HepG2 (cell line): Measurements from ENCODE around the gene BTN1A1. TPM values are rescaled to one million over a fixed set of nuclear protein-coding genes. Genes with fewer than 3 reads are reported as not detected.

ENCODE experiments used
- ATF1 ChIP-seq: IDR thresholded peaks from 2 replicates; pipeline ENCODE4 v1.6.1; 2016; ENCODE audit warnings: mild to moderate bottlenecking, control low read depth
- KAT8 ChIP-seq: IDR thresholded peaks from 2 replicates; pipeline ENCODE4 v1.6.1; 2016; ENCODE audit warnings: missing genetic modification reagents, missing compliant biosample characterization
- MED8 ChIP-seq: sonication (generic); formaldehyde crosslinking; IDR thresholded peaks from 2 replicates; pipeline ENCODE4 v1.8.1; 2023; ENCODE audit warnings: mild to moderate bottlenecking, missing genetic modification reagents; ENCODE audit not compliant: insufficient replicate concordance
- MIXL1 ChIP-seq: IDR thresholded peaks from 2 replicates; pipeline ENCODE4 v1.6.1; 2016
- NKX3-1 ChIP-seq: sonication (generic); formaldehyde crosslinking; IDR thresholded peaks from 2 replicates; pipeline ENCODE4 v1.5.0; 2020; ENCODE audit warnings: missing genetic modification reagents
- POLR2G ChIP-seq: fragments of 200-400 bp; formaldehyde crosslinking; IDR thresholded peaks from 2 replicates; pipeline ENCODE4 v1.6.1; 2018; ENCODE audit warnings: mild to moderate bottlenecking, low read depth, low read length, moderate library complexity
- PRDM15 ChIP-seq: sonication (generic); formaldehyde crosslinking; IDR thresholded peaks from 2 replicates; pipeline ENCODE4 v1.4.0; 2020; ENCODE audit warnings: missing genetic modification reagents
- SPEN ChIP-seq: sonication (generic); formaldehyde crosslinking; IDR thresholded peaks from 2 replicates; pipeline ENCODE4 v1.5.1; 2020; ENCODE audit warnings: low read depth, mild to moderate bottlenecking, missing genetic modification reagents
- TEAD2 ChIP-seq: sonication (generic); formaldehyde crosslinking; IDR thresholded peaks from 2 replicates; pipeline ENCODE4 v1.9.0; 2021; ENCODE audit warnings: missing genetic modification reagents
- WIZ ChIP-seq: sonication (generic); formaldehyde crosslinking; IDR thresholded peaks from 2 replicates; pipeline ENCODE4 v1.5.1; 2020; ENCODE audit warnings: mild to moderate bottlenecking, missing genetic modification reagents
- ZBED4 ChIP-seq: sonication (generic); formaldehyde crosslinking; IDR thresholded peaks from 2 replicates; pipeline ENCODE4 v1.4.0; 2020; ENCODE audit warnings: missing genetic modification reagents, borderline replicate concordance
- ZNF605 ChIP-seq: sonication (generic); formaldehyde crosslinking; IDR thresholded peaks from 2 replicates; pipeline ENCODE4 v1.8.0; 2022; ENCODE audit warnings: mild to moderate bottlenecking, missing genetic modification reagents
- ZNF691 ChIP-seq: sonication (generic); formaldehyde crosslinking; IDR thresholded peaks from 2 replicates; pipeline ENCODE4 v1.4.0; 2020; ENCODE audit warnings: missing genetic modification reagents, low read depth, mild to moderate bottlenecking, borderline replicate concordance
- ZNF879 ChIP-seq: sonication (generic); formaldehyde crosslinking; IDR thresholded peaks from 2 replicates; pipeline ENCODE4 v1.8.1; 2023; ENCODE audit warnings: missing genetic modification reagents
- polyA plus RNA-seq, 8 experiments: library from polyadenylated mRNA; depleted of rRNA in 3 of 8; stranded (reverse) in 7 of 8; unstranded in 1 of 8; fragments of >200 nt; fragmentation: Illumina TruSeq in 4 of 8; extraction: Trizol in 4 of 8; gene quantifications; 2 replicates each; pipeline versions ENCODE4 v1.2.1 to v1.2.3, GENCODE V29; 2011 to 2016; ENCODE audit warnings: low read depth in 4 of 8, missing spikeins in 1 of 8, mixed read lengths in 1 of 8; ENCODE audit not compliant: insufficient read depth in 1 of 8
- total RNA-seq, 5 experiments: library from RNA; depleted of rRNA; stranded (reverse); fragments of >200 nt; fragmentation: Illumina TruSeq; extraction: Trizol; gene quantifications; 2 replicates each; pipeline ENCODE4 v1.2.3, GENCODE V29; 2016; ENCODE audit warnings: low read depth in 1 of 5
- TF ChIP-seq, protein P1 (sequence below): sonication (generic); formaldehyde crosslinking; IDR thresholded peaks from 2 replicates; pipeline ENCODE4 v1.9.0; 2021; ENCODE audit warnings: missing genetic modification reagents, mild to moderate bottlenecking, borderline replicate concordance
- TF ChIP-seq, protein P2 (sequence below): sonication (generic); formaldehyde crosslinking; IDR thresholded peaks from 2 replicates; pipeline ENCODE4 v1.5.0; 2020; ENCODE audit warnings: missing genetic modification reagents

The BTN1A1 gene
- total and polyA plus RNA-seq, 2 of the 13 experiments (the other 11 are each of a cell fraction or from before 2014, with no cell fraction given), result 0.04 TPM; not detected in 1

DNA sequence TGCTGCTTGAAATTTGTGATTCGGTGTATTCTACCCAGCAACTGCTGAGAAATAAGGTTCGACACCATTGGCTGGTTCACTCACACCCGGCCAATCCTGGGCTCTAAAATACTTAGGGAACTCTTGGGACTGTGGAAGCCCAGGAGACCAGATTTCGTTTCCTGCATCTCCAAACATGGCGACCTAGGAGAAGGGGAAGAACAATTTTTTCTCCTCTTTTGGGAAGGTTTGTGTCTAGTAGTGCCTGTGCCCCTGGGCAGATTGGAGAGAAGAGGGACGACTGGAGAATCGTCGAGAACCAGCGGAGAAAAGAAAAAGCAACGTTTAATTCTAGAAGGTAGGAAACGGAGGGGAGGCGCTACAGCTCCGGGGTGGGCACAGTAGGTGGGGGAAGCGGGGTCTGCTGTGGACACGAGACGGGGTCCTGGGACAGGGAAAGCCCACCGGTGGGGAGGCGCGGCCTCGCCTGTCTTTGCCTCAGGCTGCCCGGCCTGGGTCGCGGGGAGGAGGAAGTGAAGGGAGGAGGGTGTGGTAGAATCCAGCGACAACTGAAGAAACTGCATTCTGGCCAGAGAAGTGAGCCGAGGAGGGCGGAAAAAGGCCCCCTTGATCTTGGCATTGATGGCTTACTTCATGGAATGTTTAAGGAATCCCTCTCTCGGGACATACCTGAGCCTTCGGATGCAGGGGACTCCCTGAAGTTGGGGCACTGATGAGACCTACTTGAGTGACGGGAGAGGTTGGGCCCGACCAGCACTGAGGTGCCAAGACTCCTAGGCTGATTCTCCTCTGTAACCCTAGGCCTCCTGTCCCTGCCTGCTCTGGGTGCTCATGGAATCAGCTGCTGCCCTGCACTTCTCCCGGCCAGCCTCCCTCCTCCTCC is 42.1 kb upstream of the BTN1A1 start, which contains the start of gene BTN2A1 (continued):
- peak; percentile 74; the same call in 1 of the 2 replicates for TF ChIP-seq PRDM15 (CRISPR knock-in tag)
- TF ChIP-seq WIZ (CRISPR knock-in tag), result no peak
- 0 out of 2 replicates have a peak, but pooled peaks have one; percentile 30 for TF ChIP-seq ZNF605
- TF ChIP-seq, protein P1, sequence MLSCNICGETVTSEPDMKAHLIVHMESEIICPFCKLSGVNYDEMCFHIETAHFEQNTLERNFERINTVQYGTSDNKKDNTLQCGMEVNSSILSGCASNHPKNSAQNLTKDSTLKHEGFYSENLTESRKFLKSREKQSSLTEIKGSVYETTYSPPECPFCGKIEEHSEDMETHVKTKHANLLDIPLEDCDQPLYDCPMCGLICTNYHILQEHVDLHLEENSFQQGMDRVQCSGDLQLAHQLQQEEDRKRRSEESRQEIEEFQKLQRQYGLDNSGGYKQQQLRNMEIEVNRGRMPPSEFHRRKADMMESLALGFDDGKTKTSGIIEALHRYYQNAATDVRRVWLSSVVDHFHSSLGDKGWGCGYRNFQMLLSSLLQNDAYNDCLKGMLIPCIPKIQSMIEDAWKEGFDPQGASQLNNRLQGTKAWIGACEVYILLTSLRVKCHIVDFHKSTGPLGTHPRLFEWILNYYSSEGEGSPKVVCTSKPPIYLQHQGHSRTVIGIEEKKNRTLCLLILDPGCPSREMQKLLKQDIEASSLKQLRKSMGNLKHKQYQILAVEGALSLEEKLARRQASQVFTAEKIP (CRISPR knock-in tag), result no peak
- 0 out of 2 replicates have a peak, but pooled peaks have one; percentile 39 for TF ChIP-seq SPEN (CRISPR knock-in tag)
- TF ChIP-seq, protein P2, sequence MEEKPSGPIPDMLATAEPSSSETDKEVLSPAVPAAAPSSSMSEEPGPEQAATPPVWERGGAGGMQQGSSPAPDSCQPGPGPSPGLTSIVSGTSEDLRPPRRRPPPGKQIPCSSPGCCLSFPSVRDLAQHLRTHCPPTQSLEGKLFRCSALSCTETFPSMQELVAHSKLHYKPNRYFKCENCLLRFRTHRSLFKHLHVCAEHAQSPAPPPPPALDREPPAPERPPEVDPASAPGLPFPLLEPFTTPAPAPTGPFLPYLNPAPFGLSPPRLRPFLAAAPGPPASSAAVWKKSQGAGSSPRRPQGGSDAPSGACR (CRISPR knock-in tag), result no peak
- TF ChIP-seq TEAD2 (CRISPR knock-in tag), result no peak
- TF ChIP-seq ZBED4 (CRISPR knock-in tag), result no peak
- peak; percentile 72; the same call in 1 of the 2 replicates for TF ChIP-seq ATF1 (CRISPR knock-in tag)
- no peak for TF ChIP-seq ZNF879 (CRISPR knock-in tag)
- TF ChIP-seq POLR2G, result peak; percentile 85
- TF ChIP-seq MIXL1 (CRISPR knock-in tag), result no peak; the same call in 1 of the 2 replicates
- no peak for TF ChIP-seq MED8 (CRISPR knock-in tag)
- no peak for TF ChIP-seq ZNF691
- TF ChIP-seq KAT8, result peak; percentile 70
- TF ChIP-seq NKX3-1, result 0 out of 2 replicates have a peak, but pooled peaks have one; percentile 28
